Stomach (tissue), 9 donors: ENCODE measurements around the gene SELENOM. TPM values are rescaled to one million over a fixed set of nuclear protein-coding genes. Genes with fewer than 3 reads are reported as not detected.
A peak's percentile ranks its signal among the peaks of the same experiment; 100 is the strongest.

Experiments
- DNase-seq, 2 donors: peaks; one replicate each; pipeline versions ENCODE4 v3.0.0 to v3.0.0-alpha.2; 2013 to 2019
- H3K27ac ChIP-seq, 5 donors: fragments of 200-600 bp in 4 of 5; sonication (generic) in 4 of 5; one replicate each; pipeline ENCODE4 v1.5.1; 2013 to 2019; ENCODE audit warnings: mild to moderate bottlenecking in 1 of 5, moderate library complexity in 1 of 5
- H3K27me3 ChIP-seq, 3 donors: fragments of 200-600 bp; sonication (generic); one replicate each; pipeline ENCODE4 v1.5.1; 2017 to 2019; ENCODE audit warnings: mixed run types in 1 of 3
- H3K36me3 ChIP-seq, 4 donors: fragments of 200-600 bp; sonication (generic); 1 replicate in 3 of 4; 2 replicates in 1 of 4; pipeline ENCODE4 v1.5.1; 2016 to 2019
- H3K4me1 ChIP-seq, 4 donors: fragments of 200-600 bp; sonication (generic); one replicate each; pipeline ENCODE4 v1.5.1; 2016 to 2019
- H3K4me3 ChIP-seq, 4 donors: fragments of 200-600 bp; sonication (generic) in 3 of 4; one replicate each; pipeline ENCODE4 v1.5.1; 2016 to 2019; ENCODE audit warnings: mild to moderate bottlenecking in 1 of 4
- H3K9me3 ChIP-seq, 4 donors: fragments of 200-600 bp; sonication (generic); one replicate each; pipeline ENCODE4 v1.5.1; 2016 to 2019
- EP300 ChIP-seq: sonication (generic); formaldehyde crosslinking; IDR thresholded peaks from one replicate; pipeline ENCODE4 v1.6.1; 2017; ENCODE audit warnings: antibody characterized with exemption
- POLR2A ChIP-seq, 4 donors: fragments of 450-650 bp; IDR thresholded peaks; one replicate each; pipeline ENCODE4 v1.6.1; 2016; ENCODE audit warnings: antibody characterized with exemption in 4 of 4, control low read depth in 2 of 4, mild to moderate bottlenecking in 1 of 4, moderate library complexity in 1 of 4
- POLR2AphosphoS5 ChIP-seq, 3 donors: sonication (generic); formaldehyde crosslinking; IDR thresholded peaks; one replicate each; pipeline ENCODE4 v1.6.1; 2016; ENCODE audit warnings: antibody characterized with exemption in 3 of 3
- WGBS, 5 donors: extraction: QIAGEN DNeasy Blood & Tissue Kit in 3 of 5; methylation state at CpG; one replicate each; pipeline versions ENCODE4 v1.1.5 to v1.1.7; 2013 to 2018; 5-methylcytosine and 5-hydroxymethylcytosine counted together
- intact Hi-C: fragments of 100-400 bp; cut with DNase I; formaldehyde crosslinking; loops from one replicate; pipeline ENCODE4 v1.15.1; 2023; ENCODE audit warnings: low total_unique reads
- polyA plus RNA-seq, 3 donors: library from polyadenylated mRNA; stranded (reverse); fragments of 200-250 nt; gene quantifications; one replicate each; pipeline ENCODE4 v1.2.3, GENCODE V29; 2013
- total RNA-seq, 5 donors: library from RNA; depleted of rRNA; stranded (reverse); fragments of >200 nt; gene quantifications; one replicate each; pipeline versions ENCODE4 v1.1.0 to v1.2.3, GENCODE V29; 2014 to 2016
- TF ChIP-seq, protein P1 (sequence below), 7 experiments: fragments of 450-650 bp in 4 of 7; fragments of 200-600 bp in 3 of 7; sonication (generic) in 3 of 7; IDR thresholded peaks; one replicate each; pipeline ENCODE4 v1.5.1; 2016 to 2019; ENCODE audit warnings: antibody characterized with exemption in 7 of 7, control low read depth in 2 of 7, mild to moderate bottlenecking in 1 of 7
- donor health status: healthy with polysubstance abuse.
- donor health status: Bipolar disorder and iron deficiency.
- donor health status: healthy.

Gene SELENOM
- total and polyA plus RNA-seq, 8 donors: 59.8 to 1,443 (median 377) TPM

DNA sequence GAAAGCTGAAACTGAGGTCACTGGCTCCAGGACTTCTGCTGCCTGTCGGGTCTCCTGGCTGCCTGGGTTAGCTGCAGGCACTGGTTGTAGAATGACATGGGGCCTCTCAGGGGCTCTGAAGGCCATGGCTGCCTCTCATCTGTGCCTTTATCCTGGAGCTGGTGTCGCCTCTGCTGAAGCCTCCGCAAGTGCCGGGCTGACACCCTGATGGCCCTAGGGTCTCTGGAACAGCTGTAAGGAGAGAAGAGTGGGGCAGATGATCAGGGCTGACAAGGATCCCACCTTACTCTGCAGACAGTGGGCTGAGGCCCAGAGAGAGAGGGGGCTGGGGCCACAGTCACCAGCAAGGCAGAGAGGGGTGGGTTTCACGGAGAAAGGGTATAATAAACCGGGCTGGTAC lies 28.3 kb upstream of the SELENOM start:
- H3K27ac ChIP-seq: no peak overlapping the region
- no peaks in the 10 kb centered on the region for H3K36me3 ChIP-seq
- peaks cover 13 to 22% (median 21%) of the 10 kb centered on the region in 4 donors for H3K4me1 ChIP-seq
- intact Hi-C loops: no loop called here
- no peak overlapping the region for H3K4me3 ChIP-seq
- no peak for DNase-seq
- TF ChIP-seq EP300: no peak
- TF ChIP-seq POLR2AphosphoS5 (IDR thresholded peaks at IDR 0.05): no peak
- TF ChIP-seq POLR2A (IDR thresholded peaks at IDR 0.05): no peak
- TF ChIP-seq, protein P1, sequence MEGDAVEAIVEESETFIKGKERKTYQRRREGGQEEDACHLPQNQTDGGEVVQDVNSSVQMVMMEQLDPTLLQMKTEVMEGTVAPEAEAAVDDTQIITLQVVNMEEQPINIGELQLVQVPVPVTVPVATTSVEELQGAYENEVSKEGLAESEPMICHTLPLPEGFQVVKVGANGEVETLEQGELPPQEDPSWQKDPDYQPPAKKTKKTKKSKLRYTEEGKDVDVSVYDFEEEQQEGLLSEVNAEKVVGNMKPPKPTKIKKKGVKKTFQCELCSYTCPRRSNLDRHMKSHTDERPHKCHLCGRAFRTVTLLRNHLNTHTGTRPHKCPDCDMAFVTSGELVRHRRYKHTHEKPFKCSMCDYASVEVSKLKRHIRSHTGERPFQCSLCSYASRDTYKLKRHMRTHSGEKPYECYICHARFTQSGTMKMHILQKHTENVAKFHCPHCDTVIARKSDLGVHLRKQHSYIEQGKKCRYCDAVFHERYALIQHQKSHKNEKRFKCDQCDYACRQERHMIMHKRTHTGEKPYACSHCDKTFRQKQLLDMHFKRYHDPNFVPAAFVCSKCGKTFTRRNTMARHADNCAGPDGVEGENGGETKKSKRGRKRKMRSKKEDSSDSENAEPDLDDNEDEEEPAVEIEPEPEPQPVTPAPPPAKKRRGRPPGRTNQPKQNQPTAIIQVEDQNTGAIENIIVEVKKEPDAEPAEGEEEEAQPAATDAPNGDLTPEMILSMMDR (IDR thresholded peaks at IDR 0.05): no peak
- WGBS, 5 donors: 91 to 97% (median 93%) methylated on average over 6 of the region's 6 CpGs
- H3K27me3 ChIP-seq: peaks cover 0 to 23% (median 9%) of the 10 kb centered on the region in 3 donors
- H3K9me3 ChIP-seq: no peaks in the 10 kb centered on the region

DNA sequence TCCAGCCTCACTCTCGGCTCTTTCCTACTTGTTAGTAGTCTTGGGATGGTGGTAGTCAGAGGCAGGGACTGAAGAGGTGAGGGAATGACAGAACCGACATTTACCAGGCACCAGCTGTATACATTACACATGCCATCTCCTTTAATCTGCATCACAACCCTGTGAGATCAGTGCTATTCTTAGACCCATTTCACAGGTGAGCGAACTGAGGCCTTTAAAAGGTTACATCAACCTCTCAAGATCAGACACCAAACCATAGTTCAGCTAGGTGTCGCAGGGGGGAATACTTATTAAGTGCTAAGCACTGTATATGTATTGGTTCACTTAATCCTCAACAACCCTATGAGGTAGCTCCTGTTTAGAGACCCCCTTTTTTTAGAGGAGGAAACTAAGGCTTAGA lies 27.3 kb upstream of the SELENOM start:
- Histone ChIP-seq H3K36me3 (no peaks in the 10 kb centered on the region), H3K4me3 (no peak overlapping the region), H3K9me3 (no peaks in the 10 kb centered on the region), H3K27ac (no peak overlapping the region), H3K4me1 (peaks cover 13 to 23% (median 14%) of the 10 kb centered on the region in 4 donors), H3K27me3 (peaks cover 0 to 13% (median 0%) of the 10 kb centered on the region in 3 donors)
- 70 to 92% (median 90%) methylated on average over 4 of the region's 4 CpGs for WGBS, 5 donors
- intact Hi-C loops: no loop called here
- no peak for TF ChIP-seq POLR2AphosphoS5 (IDR thresholded peaks at IDR 0.05)
- TF ChIP-seq EP300: no peak
- no peak for DNase-seq

DNA sequence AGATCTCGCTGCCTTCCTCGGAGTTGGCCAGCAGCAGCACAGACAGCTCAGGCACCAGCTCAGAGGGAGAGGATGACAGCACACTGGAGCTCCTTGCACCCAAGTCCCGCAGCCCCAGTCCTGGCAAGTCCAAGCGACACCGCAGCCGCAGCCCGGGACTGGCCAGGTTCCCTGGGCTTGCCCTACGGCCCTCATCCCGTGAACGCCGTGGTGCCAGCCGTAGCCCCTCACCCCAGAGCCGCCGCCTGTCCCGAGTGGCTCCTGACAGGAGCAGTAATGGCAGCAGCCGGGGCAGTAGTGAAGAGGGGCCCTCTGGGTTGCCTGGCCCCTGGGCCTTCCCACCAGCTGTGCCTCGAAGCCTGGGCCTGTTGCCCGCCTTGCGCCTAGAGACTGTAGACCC lies 26.5 kb upstream of the SELENOM start:
- 93 to 100% (median 96%) methylated on average over 8 to 19 of the region's 19 CpGs for WGBS, 5 donors
- intact Hi-C loops: no loop called here
- H3K9me3 ChIP-seq: no peaks in the 10 kb centered on the region
- no peak for DNase-seq
- H3K36me3 ChIP-seq: no peaks in the 10 kb centered on the region
- no peak overlapping the region for H3K4me3 ChIP-seq
- no peak for TF ChIP-seq EP300
- no peak for TF ChIP-seq POLR2AphosphoS5 (IDR thresholded peaks at IDR 0.05)
- TF ChIP-seq, protein P1 (IDR thresholded peaks at IDR 0.05): no peak
- no peak for TF ChIP-seq POLR2A (IDR thresholded peaks at IDR 0.05)
- no peak overlapping the region for H3K27ac ChIP-seq
- H3K27me3 ChIP-seq: peaks cover 0 to 6% (median 0%) of the 10 kb centered on the region in 3 donors
- H3K4me1 ChIP-seq: peaks cover 13 to 23% (median 14%) of the 10 kb centered on the region in 4 donors

DNA sequence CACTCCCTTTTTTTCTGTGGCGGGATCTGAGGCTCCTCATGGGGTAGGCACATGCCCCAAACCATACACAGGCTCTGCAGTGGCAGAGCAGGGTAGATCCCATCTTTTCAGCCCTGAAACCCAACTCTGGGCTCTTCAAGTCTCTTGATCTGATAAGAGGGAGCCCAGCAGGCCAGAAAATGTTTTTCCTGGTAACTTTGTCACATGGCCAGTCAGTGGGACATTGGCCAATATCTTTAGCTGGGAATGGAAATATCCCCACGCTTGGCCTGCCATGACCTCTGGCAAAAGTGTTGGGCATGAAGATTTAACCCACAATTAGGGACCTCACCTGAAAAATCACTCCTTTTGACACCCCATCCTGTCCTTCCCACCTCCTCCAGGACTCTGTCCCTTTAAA lies 23.5 kb upstream of the SELENOM start:
- TF ChIP-seq POLR2AphosphoS5 (IDR thresholded peaks at IDR 0.05): no peak
- TF ChIP-seq, protein P1 (IDR thresholded peaks at IDR 0.05): no peak
- no peak for TF ChIP-seq EP300
- no peak for TF ChIP-seq POLR2A (IDR thresholded peaks at IDR 0.05)
- Histone ChIP-seq H3K9me3 (no peaks in the 10 kb centered on the region), H3K36me3 (no peaks in the 10 kb centered on the region), H3K27ac (peak overlapping the region; percentile 43 to 74 (median 69)), H3K4me3 (no peak overlapping the region), H3K27me3 (no peaks in the 10 kb centered on the region), H3K4me1 (peaks cover 13 to 23% (median 14%) of the 10 kb centered on the region in 4 donors)
- DNase-seq: peak in 1 of 2 donors; percentile 65
- intact Hi-C loops: no loop called here
- 57 to 73% (median 61%) methylated on average over 2 of the region's 2 CpGs for WGBS, 5 donors

DNA sequence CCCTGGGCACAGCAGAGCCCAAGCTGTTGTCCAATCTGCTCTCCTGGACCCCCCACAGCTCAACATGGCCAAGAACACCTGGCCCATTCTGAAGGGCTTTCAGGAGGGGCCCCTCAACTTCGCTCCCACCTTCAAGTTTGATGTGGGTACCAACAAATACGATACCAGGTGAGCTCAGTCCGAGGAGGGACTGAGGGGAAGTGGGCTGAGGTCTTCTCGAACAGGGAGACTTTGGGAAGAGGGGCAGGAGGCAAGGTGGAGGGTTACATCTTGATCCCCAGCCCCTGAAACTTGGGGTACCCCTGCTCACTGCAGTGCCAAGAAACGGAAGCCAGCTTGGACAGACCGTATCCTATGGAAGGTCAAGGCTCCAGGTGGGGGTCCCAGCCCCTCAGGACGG lies 20.8 kb upstream of the SELENOM start:
- Histone ChIP-seq H3K36me3 (no peaks in the 10 kb centered on the region), H3K4me3 (no peak overlapping the region), H3K9me3 (no peaks in the 10 kb centered on the region), H3K4me1 (peaks cover 15 to 29% (median 21%) of the 10 kb centered on the region in 4 donors), H3K27ac (no peak overlapping the region), H3K27me3 (no peaks in the 10 kb centered on the region)
- DNase-seq: no peak
- TF ChIP-seq, protein P1 (IDR thresholded peaks at IDR 0.05): no peak
- TF ChIP-seq EP300 (no peak), POLR2A (IDR thresholded peaks at IDR 0.05) (no peak), POLR2AphosphoS5 (IDR thresholded peaks at IDR 0.05) (no peak)
- 89 to 96% (median 92%) methylated on average over 7 of the region's 7 CpGs for WGBS, 5 donors
- intact Hi-C loops: no loop called here
